Umbilical cord (tissue), 2 donors: ENCODE measurements around the gene DIRAS1. TPM values are rescaled to one million over a fixed set of nuclear protein-coding genes. Genes with fewer than 3 reads are reported as not detected.
A peak's percentile ranks its signal among the peaks of the same experiment; 100 is the strongest.

Source experiments
- DNase-seq: peaks from one replicate; pipeline ENCODE4 v3.0.0-alpha.2; 2015; ENCODE audit warnings: low spot score
- total RNA-seq: library from RNA; depleted of rRNA; stranded (reverse); fragments of >200 nt; gene quantifications from one replicate; pipeline ENCODE4 v1.2.3, GENCODE V29; 2014; ENCODE audit warnings: low replicate concordance; ENCODE audit not compliant: insufficient read depth

Gene DIRAS1
- total RNA-seq, 1 donor from 2014 or later = 8.2 TPM

DNA sequence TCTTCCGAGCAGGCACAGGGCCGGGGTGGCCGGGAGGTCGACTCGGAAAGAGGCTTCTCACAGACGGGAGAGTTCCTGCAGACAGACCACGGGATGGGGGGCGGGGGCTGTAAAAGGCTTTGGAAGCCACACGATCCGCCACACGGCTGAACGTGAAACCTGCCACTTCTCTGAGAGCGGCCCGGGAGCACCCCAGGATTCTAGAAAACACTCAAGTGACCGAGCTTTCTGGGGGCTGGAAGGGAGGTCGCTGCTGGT, 34.2 kb upstream of the DIRAS1 start:
- no peak for DNase-seq

DNA sequence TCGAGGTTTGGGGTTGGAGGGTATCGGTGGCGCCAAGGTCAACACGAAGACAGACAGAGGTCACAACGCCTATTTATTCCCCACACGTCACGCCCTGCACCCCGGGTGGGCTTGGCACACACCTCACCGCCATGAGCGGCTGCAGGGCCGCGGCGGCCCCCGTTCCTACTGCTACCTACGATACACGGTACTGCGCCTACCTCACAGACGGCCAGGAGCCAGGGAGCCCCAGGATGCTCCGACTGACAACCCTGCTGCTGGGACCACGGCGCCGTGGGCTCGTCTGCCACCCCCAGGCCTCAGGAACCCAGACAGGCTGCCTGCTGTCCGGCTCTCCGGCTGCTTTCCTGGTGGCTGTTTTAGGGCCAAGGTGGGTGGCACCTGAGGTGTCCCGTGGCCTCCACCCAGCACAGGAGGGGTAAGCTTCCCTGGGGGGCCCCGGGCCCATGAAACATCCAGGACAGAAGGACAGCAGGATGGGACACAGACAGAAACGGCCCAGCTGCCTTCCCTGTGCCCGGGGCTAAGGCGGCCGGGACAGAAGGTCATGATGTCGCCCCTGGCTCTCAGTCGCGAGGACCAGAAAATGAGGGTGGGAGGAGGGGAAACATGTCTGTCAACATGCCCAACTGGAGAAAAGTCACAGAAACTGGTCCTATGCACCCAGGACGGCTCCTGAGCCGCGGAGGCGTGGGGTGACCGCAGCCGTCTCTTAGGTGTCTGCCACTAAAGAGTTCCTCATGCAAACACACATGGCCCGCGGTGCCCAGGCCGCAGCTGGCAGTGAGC, 33.7 kb upstream of the DIRAS1 start:
- no peak for DNase-seq

DNA sequence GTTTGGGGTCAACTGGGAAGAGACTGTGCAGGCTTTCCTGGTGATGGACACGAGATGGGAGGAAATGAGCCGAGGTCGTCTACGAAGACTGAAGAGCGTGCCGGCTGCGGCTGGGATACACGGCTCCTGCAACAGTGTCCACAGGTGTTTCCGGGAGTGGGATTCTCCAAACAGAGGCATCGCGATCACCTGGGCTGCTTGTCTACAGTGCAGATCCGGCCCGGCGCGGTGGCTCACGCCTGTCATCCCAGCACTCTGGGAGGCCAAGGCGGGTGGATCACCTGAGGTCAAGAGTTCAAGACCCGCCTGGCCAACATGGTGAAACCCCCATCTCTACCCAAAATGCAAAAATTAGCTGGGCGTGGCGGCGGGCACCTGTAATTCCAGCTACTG, 30.3 kb upstream of the DIRAS1 start:
- DNase-seq = no peak

DNA sequence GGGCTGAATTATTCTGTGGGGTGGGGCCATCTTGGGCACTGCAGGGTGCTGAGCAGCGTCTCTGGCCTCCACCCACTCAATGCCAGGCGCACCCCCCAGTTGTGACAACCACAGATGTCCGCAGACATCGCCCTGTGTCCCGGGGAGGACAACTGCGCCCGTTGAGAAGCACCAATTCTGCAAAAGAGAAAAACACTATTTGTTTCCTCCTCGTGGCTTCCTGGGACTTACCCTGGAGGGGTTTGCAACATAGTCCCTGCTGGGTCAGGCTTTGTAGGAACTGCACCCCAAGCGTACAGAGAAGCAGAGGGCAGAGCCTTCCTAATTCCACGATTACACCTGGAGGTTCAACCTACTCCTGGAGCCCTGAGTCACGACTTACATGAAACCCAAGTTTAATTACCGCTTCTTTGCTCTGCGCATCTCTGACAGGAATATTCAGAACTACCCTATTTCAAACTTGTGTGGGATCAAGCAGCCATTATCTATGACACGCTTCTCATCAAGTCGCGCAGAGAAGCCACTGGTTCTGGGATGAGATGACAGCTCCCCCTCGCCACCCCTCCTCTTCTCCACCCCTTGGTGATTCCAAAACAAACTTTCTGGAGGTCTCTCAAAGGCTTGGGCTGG, 29.8 kb upstream of the DIRAS1 start:
- DNase-seq = no peak

DNA sequence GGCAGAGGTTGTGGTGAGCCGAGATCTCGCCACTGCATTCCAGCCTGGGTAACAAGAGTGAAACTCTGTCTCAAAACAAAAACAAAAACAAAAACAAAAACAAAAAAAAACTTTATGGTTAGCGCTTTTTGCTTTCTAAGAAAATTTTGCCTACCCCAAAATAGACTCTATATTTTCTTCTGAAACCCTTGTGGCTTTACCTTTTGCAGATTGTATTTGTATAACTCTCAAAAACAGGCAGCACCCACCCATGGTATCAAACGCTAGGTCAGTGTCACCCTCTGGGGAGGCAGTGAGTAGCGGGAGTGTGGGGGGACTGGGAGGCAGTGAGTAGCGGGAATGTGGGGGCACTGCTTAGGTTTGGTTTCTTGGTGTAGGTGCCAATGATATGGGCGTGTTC, 26.2 kb upstream of the DIRAS1 start:
- no peak for DNase-seq

DNA sequence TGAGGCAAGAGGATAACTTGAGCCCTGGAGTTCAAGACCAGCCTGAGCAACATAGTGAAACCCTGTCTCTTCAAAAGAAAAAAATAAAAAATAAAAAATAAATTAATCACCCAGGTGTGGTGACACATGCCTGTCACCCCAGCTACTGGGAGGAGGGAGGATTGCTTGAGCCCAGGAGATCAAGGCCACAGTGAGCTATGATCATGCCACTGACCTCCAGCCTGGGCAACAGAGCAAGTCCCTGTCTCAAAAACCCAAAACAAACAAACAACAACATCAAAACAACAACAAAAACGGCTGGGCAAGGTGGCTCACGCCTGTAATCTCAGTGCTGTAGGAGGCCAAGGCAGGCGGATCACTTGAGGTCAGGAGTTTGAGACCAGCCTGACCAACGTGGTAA, 22.9 kb upstream of the DIRAS1 start:
- DNase-seq = no peak

DNA sequence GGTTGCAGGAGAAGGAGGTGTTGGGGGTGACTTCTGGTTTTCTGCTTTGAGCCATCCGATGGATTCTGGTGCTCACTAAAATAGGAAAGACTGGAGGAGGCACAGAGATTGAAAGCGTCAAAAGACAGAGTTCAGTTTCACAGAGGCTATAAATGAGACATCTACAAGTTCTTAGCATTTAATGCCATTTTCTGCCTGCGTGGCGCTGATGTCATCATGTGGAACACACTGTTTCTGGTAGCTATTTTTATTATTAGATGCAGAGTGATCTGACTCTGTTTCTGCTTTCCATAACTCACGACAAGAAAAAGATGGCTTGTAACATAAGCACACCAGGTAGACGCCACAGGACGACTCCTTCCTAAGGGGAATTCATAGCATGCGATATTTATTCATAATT, 21.9 kb upstream of the DIRAS1 start:
- DNase-seq = no peak

DNA sequence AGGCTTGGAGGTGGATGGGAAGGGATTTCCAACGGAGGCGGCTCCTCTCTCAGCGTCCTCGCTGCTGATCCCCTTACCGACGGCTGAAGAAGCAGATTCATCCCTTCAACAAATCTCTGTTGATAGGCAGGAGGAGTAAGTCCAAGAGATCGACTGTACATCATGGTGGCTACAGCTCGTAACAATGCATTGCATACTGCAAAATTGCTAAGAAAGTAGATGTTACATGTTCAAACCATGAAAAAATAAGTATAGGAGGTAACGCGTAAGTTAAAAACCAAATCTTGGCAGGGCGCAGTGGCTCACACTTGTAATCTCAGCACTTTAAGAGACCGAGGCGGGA, 19.1 kb upstream of the DIRAS1 start:
- no peak for DNase-seq

DNA sequence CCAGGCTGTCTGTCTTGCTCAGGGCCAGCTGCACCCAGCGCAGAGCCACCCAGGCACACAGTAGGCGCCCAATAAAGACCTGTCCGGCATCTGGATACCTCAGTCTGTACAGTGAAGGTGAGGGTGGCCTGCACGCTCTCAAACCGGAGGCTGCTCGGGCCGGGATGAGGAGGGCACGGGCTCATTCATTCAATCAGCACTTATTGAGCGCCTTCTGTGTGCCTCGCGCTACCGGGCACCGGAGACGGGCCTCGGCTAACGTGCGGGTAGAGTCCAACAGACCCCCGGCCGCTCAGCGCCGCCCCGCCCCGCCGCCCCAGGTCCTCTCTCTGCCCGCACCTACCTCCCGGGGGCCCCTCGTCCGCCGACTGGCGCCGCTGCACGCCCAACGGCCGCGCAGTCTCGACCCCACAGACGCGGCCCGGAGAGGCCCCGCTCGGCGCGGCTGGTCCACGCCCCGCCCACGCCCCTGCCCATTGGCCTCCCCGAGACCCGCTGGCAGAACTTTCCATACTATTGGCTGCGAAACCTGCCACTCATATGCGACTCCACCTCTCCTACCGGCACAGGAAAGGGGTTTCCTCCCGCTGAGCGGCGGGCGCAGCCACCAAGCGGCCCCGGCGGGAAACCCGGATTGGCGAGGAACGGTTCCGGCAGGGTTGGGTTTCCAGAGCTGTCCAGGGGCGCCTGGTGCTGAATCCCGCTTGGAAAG, 18.6 kb upstream of the DIRAS1 start, which contains the start of gene SLC39A3:
Gene SLC39A3, minus strand, starts transcription at position 416 of the 712 bp plus-strand sequence. CDS start 2,760 bp downstream, outside the sequence.
- DNase-seq = peak; percentile 99

DNA sequence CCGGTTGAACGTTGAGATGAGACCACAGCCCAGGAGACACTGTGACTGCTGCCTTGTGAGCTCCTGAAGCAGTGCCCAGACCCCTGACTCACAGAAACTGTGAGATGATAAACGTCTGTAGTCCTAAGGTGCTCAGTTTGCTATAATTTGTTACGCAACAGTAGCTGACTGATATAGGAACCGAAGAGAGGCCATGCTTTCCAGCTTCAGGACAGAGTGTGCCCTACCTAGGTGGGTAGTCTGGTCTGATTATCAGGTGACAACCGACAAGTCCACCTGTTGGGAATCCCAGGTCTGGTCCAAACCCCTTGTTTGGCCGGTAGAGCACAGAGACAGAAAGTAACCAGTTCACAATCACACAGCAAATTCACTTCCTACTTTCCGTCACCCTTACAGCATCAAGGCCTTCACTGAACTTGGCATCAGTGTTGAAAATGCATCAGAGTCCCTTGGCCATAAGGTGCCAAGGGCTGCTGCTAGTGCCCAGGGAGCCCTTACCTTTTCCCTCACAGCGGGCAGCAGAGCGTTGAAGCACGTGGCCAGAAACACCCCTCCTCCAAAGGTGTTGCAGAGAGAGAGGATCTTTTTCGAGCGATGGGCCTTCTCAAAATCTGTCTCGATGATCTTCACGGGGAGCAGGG, 15.5 kb upstream of the DIRAS1 start:
- no peak for DNase-seq

DNA sequence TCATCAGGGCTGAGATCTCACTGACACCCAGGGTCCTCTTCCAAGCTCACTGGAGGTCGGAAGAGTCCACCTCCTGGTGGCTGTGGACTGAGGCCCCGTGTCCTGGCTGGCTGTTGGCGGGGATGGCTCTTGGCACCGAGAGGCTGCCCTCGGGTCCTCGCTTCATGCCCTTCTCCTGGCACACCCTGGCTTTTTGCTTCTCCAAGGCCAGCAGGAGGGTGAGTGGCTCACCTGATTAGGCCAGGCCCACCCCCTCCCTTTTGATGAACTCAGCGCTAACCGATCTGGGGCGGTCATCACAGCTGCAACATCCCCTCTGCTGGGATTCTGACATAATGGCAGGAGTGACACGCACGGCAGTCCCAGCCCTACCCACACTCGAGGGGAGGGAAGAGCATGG, 14.2 kb upstream of the DIRAS1 start:
- DNase-seq = no peak

DNA sequence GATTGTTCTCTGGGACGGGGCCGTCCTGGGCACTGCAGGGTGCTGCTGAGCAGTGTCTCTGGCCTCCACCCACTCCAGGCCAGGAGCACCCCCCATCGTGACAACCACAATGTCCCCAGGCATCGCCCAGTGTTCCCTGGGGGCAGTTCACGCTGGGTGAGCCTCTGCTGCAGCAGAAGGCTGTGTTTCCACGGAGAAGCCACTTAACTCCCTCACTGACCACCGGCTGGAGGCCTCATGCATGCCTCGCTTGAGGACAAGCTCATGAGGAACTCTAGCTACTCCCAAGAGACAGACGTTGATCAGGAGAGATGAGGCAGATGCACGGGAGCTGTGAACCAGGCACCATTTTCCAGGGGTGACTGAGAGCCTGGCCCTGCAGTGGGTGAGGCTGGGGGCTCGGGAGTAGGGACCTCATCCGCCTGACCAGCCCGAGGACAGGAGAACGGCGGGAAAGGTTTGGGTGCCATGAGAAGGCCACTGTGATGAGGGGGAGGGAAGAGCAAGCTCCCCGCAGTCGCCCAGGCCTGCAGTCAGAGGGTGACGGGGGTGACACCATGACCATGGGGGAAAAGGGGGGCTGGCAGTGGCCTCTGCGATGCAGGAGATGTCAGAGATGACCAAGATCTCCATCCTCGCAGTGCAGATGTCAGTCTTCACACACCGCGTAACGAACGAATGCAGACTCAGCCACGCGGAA, 13.6 kb upstream of the DIRAS1 start:
- DNase-seq = no peak

DNA sequence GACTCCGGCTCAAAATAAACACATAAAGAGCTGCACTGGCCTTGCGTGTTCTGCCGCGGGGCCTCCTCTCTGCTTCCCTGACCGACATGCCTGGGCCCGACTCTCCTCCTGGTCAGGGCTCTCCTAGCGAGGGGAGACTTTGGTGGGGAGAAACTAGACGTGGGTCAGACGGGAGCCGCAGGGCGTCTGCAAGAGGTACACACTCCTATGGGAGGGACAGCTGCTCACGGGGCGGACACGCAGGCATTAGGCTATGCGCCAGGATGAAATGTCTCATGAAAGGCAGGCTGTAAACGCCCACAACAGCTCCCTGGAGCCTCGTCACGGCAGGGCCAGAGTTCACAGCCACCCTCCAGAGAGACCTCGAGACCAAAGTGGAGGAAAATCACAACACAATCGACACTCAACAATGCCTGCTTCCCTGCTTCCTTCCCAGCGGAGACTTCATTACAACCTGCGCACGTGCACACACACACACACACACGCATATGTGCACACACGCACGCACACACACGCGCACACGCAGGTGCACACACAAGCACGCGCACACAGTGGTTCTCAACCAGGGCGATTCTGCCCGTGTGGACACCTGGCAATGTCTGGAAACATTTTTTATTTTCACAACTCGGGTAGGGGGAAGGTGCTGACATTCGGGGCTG, 12.9 kb upstream of the DIRAS1 start:
- no peak for DNase-seq

DNA sequence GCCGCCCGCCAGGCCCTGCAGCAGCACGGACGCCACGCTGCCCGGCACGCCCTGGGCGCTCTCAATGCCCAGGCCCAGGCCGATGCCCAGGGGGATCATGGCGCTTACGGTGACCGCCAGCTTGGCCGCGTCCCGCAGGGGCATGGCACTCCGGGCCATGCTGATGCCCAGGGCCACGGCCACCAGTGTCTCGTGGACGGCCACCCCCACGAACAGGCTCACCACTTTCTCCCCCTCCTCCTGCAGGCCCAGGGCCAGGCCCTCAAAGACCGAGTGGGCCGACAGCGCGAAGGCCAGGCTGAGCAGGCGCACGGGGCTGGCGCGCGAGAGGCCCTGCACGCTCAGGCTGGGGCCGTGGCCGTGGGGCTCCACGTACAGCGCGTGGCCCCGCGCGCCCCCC, 11.7 kb upstream of the DIRAS1 start:
- DNase-seq = no peak

DNA sequence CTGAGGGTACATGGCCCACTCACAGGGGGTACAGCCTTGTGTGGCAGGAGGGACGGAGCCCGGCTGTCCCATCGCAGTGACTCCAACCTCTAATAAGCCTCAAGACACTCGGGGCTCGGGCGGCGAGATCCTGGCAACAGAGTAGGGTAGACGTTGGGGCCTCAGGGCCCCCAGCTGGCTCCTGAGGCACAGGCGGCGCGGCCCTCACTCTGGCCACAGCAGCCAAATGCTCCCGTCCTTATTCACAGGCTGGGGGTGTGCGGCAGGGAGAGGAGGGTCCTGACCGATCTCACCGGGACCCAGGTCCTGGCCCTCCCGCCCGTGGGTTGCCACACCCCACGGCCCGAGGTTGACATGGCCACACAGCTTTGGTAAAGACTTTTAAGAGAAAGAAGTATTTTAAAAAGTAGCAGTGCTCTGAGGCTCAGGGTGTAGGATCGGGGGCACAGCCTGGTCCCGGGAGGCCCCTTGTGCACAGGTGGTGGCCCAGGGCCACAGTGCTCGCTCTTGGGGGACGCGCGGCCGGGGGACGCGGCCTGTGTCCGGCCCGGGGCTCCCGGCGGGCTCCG, 11.1 kb upstream of the DIRAS1 start:
- no peak for DNase-seq

DNA sequence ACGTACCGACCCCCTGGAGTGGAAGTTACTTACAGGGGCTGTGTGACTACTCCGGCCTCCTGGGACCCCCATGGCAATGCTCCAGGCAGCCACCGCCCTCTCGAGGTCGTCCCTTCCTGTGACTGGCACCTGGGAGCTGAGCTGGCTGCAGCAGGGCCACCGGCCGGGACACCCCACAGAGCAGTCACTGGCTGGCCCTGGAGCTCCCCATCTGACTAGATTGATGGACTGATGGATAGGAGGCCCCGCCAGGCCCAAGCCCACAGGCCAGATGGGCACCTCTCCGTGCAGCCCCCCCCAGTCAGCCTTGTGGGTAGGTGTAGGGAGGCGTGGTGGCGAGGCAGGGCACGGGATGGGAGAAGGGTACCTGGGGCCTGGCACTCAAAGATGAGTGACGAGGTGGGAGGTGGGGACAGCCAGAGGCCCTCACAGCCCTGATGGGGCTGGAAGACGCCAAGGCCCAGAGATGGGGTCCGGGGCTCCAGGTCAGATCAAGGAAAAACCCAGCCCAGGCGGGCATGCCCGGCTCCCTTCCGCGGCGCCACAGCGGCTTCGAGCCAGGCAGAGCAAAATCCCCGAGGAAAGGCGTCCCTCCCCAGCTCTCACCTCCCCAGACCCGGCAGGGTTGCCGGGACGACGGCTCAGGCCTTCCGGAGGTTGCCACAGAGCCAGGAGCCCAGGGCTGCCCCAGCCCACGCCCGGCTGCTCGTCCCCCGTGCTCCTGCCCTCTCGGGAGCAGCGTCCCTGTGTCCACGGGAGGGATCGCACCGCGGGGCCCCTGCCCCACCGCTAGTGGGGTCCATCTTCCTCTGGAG, 10.2 kb upstream of the DIRAS1 start:
- no peak for DNase-seq

DNA sequence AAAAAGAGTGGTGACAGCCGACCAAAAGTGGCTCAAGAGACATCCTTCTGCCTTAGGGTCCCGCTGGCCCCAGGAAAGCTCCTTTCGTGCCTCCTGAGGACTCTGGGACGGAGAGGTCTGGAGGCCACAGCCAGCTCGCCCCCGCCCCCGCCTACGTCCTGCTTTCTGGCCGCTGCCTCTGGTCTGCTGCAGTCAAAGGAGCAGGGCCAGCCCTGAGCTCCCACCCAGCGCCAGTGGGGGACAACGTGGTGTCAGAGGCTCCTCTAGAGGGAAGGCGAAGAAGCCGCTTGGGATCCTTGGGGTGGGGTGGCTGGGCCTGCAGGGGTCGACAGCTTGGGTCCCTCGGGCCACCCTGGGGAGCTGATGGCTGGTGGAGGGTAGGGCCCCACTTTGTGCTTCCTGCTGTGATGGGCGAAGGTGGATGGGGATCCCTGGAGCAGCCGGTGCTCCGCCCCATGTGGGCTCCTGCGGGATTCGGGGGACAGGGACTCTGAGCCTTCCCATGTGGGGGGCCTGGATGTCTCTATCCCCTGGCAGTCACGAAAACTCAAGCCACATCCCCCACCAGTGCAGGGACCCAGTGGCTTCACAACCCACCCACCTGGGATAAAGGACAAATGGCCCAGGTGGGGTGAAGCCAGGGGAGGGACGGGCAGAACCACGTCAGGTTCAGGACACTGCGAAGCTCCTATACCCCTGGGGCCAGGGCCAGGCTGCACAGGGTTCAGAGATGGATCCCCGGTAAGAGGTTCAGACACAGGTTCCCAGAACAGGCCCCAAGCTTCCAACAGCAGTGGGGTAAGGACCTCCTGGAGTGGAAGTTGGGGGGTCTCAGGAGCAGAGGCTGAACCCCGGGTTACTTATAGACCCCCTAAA, 9.0 kb upstream of the DIRAS1 start:
- DNase-seq = no peak

DNA sequence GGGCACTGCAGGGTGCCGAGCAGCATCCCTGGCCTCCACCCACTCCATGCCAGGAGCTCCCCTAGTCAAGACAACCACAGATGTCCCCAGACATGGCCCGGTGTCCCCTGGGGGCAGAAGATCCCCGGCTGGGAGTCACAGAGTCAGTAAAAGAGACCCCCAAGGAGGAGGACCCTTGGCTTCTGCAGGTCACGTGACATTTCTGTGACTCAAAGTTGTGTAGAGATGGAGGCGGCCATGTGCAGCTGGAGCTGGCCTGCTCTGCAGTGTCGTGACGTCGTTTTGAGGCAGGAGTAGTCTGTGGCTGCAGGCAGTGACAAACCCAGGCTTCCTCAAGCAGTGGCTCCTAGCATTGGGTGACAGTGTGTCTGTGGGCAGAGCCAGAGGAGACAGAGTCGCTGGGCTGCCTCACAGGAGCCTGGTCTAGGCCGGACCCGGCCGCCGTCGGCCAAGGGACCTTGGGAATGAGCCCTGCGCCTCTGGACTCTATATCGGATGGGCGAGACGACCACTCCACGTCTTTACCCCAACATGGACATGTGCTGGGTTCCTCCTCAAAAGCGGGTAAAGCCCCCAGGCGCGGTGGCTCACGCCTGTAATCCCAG, 7.7 kb upstream of the DIRAS1 start:
- no peak for DNase-seq

DNA sequence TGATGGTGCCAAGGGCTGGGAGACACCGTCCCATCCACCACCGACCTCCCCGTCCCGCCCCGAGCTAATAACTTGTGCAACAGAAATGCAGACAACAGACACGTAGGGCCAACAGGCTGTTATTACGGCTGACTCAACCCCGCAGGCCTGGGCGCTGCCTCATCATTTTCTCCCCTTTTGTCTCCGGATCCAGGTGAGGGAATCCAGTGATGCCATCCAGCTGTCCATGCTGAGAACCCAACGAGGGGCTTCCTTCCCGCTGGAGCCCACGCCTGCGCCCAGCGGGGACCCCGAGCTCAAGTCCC, 6.4 kb upstream of the DIRAS1 start:
- no peak for DNase-seq
